GM13976 (cell line): ENCODE results near the gene PCNP.
"Not testable (repeated sequence)": the region's sequence is repeated elsewhere in the genome, so short reads cannot be mapped to it uniquely, and the experiment has no call there.

Experiments used
- DNase-seq: peaks from one replicate; pipeline ENCODE4 v3.0.0; 2012; ENCODE audit warnings: low spot score
- CTCF ChIP-seq: IDR thresholded peaks from 2 replicates; pipeline ENCODE4 v1.5.1; 2012; ENCODE audit warnings: borderline replicate concordance, mild to moderate bottlenecking; ENCODE audit not compliant: insufficient read depth; ENCODE audit errors: extremely low read depth, missing control alignments, control extremely low read depth
- in situ Hi-C: fragments of 300-500 bp; cut with MboI; formaldehyde crosslinking; loops from one replicate; pipeline ENCODE4 v1.12.0; 2022; ENCODE audit warnings: low sequenced_read_pairs, mixed read lengths, inconsistent platforms; ENCODE audit not compliant: unreplicated experiment

The PCNP gene

GRCh38 chr3:101639280-101639963, 65.4 kb downstream of the PCNP start:
- in situ Hi-C loops: no loop called here
- TF ChIP-seq CTCF: no peak

GRCh38 chr3:101640256-101640655, 66.3 kb downstream of the PCNP start:
- DNase-seq: no peak
- TF ChIP-seq CTCF: no peak
- in situ Hi-C loops: no loop called here

More at GRCh38 chr3:101639280-101639963, 65.4 kb downstream of the PCNP start:
- no peak for DNase-seq

- in situ Hi-C loops, DNase-seq: not testable (repeated sequence)
Measured at GRCh38 chr3:101641397-101642115, 67.6 kb downstream of the PCNP start.

GRCh38 chr3:101642441-101642840, 68.5 kb downstream of the PCNP start:
- DNase-seq: no peak
- in situ Hi-C loops: no loop called here
- no peak for TF ChIP-seq CTCF

- no peak for DNase-seq
- TF ChIP-seq CTCF: no peak
- in situ Hi-C loops: no loop called here
Measured at GRCh38 chr3:101643009-101643844, 69.2 kb downstream of the PCNP start.
